ENCODE data around the gene IP6K1. TPM values are rescaled to one million over a fixed set of nuclear protein-coding genes. Genes with fewer than 3 reads are reported as not detected.
"Not testable (repeated sequence)": the region's sequence is repeated elsewhere in the genome, so short reads cannot be mapped to it uniquely, and the experiment has no call there.

IP6K1 gene
- total RNA-seq, 4 donors from 2014 or later: 37.8 to 64.9 (median 43.5) TPM

GRCh38 chr3:49757197-49757596 lies 29.1 kb downstream of the IP6K1 start:
- Histone ChIP-seq H3K4me1 (peaks cover 0 to 48% (median 0%) of the 10 kb centered on the region in 3 donors), H3K27ac (no peak overlapping the region), H3K27me3 (no peaks in the 10 kb centered on the region), H3K9me3 (no peaks in the 10 kb centered on the region), H3K36me3 (peaks cover 0 to 2% of the 10 kb centered on the region in 2 donors), H3K4me3 (no peak overlapping the region)
- no peak for ATAC-seq
- 50% methylated on average over 2 of the region's 2 CpGs; no CpG with 5 or more reads in 1 of the 2 donors for WGBS, 2 donors (ENCODE audit: low coverage in 1 of 2)
- TF ChIP-seq CTCF (IDR thresholded peaks at IDR 0.05) (no peak), POLR2A (IDR thresholded peaks at IDR 0.05) (no peak), POLR2AphosphoS5 (IDR thresholded peaks at IDR 0.05) (no peak), EP300 (IDR thresholded peaks at IDR 0.05) (no peak)

- 75 to 100% methylated on average over 1 of the region's 1 CpG for WGBS, 2 donors (ENCODE audit: low coverage in 1 of 2)
- ATAC-seq: no peak
Observed at GRCh38 chr3:49756036-49756435, 30.3 kb downstream of the IP6K1 start.

GRCh38 chr3:49754536-49754935 lies 31.8 kb downstream of the IP6K1 start:
- 80 to 92% methylated on average over 1 of the region's 1 CpG for WGBS, 2 donors (ENCODE audit: low coverage in 1 of 2)

More at GRCh38 chr3:49756036-49756435, 30.3 kb downstream of the IP6K1 start:
- TF ChIP-seq CTCF (IDR thresholded peaks at IDR 0.05) (no peak), POLR2A (IDR thresholded peaks at IDR 0.05) (no peak), EP300 (IDR thresholded peaks at IDR 0.05) (no peak), POLR2AphosphoS5 (IDR thresholded peaks at IDR 0.05) (no peak)
- no peak overlapping the region for H3K4me3 ChIP-seq
- no peak overlapping the region for H3K27ac ChIP-seq
- H3K4me1 ChIP-seq: peaks cover 0 to 48% (median 0%) of the 10 kb centered on the region in 3 donors
- no peaks in the 10 kb centered on the region for H3K27me3 ChIP-seq
- H3K36me3 ChIP-seq: no peaks in the 10 kb centered on the region
- no peaks in the 10 kb centered on the region for H3K9me3 ChIP-seq

GRCh38 chr3:49751501-49751900 lies 34.8 kb downstream of the IP6K1 start:
- Histone ChIP-seq H3K4me3 (no peak overlapping the region), H3K27me3 (no peaks in the 10 kb centered on the region), H3K36me3 (peaks cover 0 to 16% of the 10 kb centered on the region in 2 donors), H3K27ac (no peak overlapping the region), H3K4me1 (peaks cover 0 to 53% (median 0%) of the 10 kb centered on the region in 3 donors), H3K9me3 (no peaks in the 10 kb centered on the region)
- no peak for ATAC-seq
- TF ChIP-seq POLR2A (IDR thresholded peaks at IDR 0.05): no peak
- no peak for TF ChIP-seq POLR2AphosphoS5 (IDR thresholded peaks at IDR 0.05)
- no peak for TF ChIP-seq CTCF (IDR thresholded peaks at IDR 0.05)
- WGBS, 2 donors (ENCODE audit: low coverage in 1 of 2): 91 to 98% methylated on average over 4 of the region's 4 CpGs

More at GRCh38 chr3:49754536-49754935, 31.8 kb downstream of the IP6K1 start:
- Histone ChIP-seq H3K4me1 (peaks cover 0 to 48% (median 0%) of the 10 kb centered on the region in 3 donors), H3K27me3 (no peaks in the 10 kb centered on the region), H3K4me3 (no peak overlapping the region), H3K9me3 (no peaks in the 10 kb centered on the region), H3K27ac (no peak overlapping the region), H3K36me3 (no peaks in the 10 kb centered on the region)
- no peak for ATAC-seq
- TF ChIP-seq POLR2A (IDR thresholded peaks at IDR 0.05): no peak
- TF ChIP-seq CTCF (IDR thresholded peaks at IDR 0.05): no peak
- no peak for TF ChIP-seq POLR2AphosphoS5 (IDR thresholded peaks at IDR 0.05)
- TF ChIP-seq EP300 (IDR thresholded peaks at IDR 0.05): no peak

- ATAC-seq: no peak
- peaks cover 0 to 52% (median 3%) of the 10 kb centered on the region in 3 donors for H3K4me1 ChIP-seq
- no peaks in the 10 kb centered on the region for H3K27me3 ChIP-seq
- no peak overlapping the region for H3K4me3 ChIP-seq
- TF ChIP-seq POLR2A (IDR thresholded peaks at IDR 0.05) (no peak), EP300 (IDR thresholded peaks at IDR 0.05) (no peak), POLR2AphosphoS5 (IDR thresholded peaks at IDR 0.05) (no peak), CTCF (IDR thresholded peaks at IDR 0.05) (no peak)
- peaks cover 0 to 21% of the 10 kb centered on the region in 2 donors for H3K36me3 ChIP-seq
- H3K27ac ChIP-seq: no peak overlapping the region
- no peaks in the 10 kb centered on the region for H3K9me3 ChIP-seq
- 70 to 83% methylated on average over 2 to 4 of the region's 4 CpGs for WGBS, 2 donors (ENCODE audit: low coverage in 1 of 2)
Observed at GRCh38 chr3:49750056-49750455, 36.3 kb downstream of the IP6K1 start.

GRCh38 chr3:49748874-49749273 lies 37.5 kb downstream of the IP6K1 start:
- not testable (repeated sequence) for H3K4me3 ChIP-seq, H3K27me3 ChIP-seq, H3K9me3 ChIP-seq, ATAC-seq, H3K27ac ChIP-seq
- WGBS, 2 donors (ENCODE audit: low coverage in 1 of 2): 74 to 80% methylated on average over 3 to 4 of the region's 5 CpGs
- H3K36me3 ChIP-seq: peaks cover 0 to 23% of the 10 kb centered on the region in 2 donors
- peaks cover 0 to 41% (median 3%) of the 10 kb centered on the region in 3 donors for H3K4me1 ChIP-seq
